NOMO-1 (cell line): ENCODE results near the gene LMF1.

Experiments used
- DNase-seq, 2 experiments: peaks; one replicate each; lab custom pipeline; 2025; ENCODE audit not compliant: unreplicated experiment in 2 of 2; lab: John Stamatoyannopoulos, UW

LMF1 gene

DNA sequence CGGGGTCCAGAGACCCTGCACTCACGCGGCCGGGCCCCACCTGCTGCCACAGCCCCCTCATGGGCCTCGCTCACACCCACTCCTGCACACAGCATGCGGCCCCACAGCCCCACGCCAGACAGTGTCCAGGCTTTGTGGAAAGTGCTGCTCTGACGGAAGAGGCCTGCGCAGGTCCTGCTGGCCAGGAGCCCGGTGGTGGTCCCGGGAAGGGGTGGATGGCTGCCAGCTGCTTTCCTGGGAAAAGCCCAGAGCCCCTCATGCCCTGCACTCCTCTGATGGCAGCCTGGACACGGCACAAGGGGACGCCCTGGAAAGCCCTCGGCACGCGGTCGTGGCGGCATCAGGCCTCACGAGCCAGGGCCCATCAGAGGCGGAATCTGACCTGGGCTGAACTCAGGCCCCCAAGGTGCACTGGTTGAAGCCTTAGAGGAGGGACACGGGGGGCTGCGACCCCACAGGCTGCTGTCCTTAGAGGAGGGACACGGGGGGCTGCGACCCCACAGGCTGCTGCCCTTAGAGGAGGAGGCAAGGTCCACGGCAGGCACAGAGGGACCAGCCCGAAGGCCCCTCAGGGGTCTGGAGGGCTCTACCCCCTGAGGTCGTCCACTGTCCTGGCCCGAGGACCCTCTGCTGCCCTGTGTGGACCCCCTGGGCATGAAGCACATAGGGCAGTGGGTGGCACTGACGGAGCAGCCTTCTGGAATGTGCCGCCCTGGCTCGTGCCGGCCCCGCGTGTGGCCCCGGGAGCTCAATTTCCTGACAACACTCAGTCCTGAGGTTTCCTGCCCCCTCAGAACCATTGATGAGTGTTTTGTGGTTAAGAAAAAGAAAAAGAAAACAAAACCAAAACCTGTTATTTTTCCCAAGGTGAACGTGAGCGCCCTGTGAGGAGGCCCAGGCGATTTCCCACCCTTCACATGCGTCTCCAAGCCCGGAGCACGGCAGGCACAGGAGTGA lies 32.9 kb upstream of the LMF1 start:
- no peak for DNase-seq

DNA sequence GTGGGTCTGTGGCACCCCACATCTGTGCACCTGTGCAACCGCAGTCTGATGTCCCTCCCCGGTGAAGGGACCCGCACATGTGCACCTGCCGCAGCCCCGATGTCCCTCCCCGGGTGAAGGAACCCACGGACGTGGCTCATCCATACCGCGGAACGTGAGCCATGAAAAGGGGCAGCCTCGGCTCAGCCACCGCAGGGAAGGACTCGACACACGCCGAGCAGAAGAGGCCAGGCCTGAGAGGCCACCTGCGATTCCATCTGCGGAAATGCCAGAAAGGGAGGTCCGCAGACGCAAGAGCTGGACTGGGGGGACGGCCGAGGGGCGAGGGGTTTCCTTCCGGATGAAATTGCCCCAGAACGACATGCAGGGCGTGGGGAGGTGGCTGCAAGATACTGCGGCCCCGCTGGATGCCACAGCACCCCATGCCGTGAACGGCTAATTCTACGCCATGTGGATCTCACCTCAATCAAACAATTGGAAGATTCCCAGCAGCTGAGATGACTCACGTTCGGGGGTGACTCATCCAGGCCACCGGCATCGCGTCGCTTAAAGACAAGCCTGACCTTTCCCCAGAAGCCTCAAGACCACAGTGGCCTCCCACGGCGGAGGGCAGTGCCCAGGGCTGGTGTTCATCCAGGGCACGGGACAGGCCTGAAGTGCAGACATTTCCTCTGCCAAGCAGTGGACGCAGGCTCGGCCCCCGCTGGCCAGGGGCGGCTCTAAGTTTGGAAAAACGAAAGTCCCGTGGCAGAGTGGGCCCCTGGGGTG lies 31.8 kb upstream of the LMF1 start:
- DNase-seq = no peak

DNA sequence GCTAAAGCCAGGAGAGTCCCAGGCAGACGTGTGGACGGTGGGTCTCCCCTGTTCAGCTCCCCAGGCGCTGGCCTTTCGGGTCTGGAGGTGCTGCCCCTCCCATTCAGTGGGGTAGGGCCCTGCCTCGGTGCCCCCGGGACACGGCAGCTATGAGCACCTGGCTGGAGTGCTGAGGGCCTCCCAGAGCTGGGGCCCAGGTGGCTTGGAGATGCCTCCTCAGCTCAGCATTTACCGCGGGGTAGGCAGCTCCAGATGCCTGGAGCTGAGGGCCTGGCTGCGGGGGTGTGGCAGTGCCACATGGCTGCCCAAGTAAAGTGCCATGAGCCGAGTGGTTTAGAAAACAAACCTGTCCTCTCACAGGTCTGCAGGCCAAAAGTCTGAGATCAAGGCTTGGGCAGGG lies 30.3 kb upstream of the LMF1 start:
- DNase-seq = no peak

DNA sequence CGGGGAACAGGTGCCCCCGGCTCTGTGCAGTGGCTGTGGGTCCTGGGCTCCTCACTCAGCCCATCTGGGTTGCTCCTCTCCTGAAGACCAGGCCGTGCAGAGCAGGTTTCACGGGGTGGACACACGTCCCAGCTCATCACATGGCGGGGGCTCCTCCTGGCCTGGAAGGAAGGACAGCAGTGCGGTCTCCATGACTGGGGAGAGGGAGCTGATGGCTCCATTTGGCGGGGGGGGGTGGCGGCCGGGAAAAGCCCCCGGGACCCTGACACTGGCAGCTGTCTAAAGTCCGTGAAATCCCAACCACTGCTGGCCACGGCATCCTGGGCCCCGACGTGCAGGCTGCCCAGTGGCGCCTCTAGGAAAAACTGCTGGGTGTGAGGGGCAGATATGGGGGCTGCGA lies 29.8 kb upstream of the LMF1 start:
- DNase-seq = no peak

GRCh38 chr16:999677-1000076 lies 28.9 kb upstream of the LMF1 start:
- no peak for DNase-seq

DNA sequence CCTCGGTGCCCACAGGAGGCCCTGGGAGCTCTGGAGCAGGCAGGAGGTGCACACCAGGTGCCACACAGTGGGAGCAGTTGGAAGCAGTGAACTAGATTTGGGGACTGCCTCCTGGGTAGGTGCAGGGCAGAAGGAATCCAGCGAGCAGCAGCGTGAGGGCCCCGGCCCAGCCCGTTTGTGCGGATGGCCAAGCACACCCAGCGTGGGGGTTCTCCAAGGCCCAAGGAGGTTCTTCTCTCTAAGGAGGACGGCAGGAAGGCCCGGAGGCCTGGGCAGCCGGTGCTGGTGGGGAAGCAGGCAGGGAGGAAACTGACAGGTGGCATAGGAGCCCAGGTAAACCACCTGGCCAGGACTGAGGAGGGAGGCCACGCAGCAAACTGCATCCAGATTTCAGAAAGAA lies 27.8 kb upstream of the LMF1 start:
- DNase-seq = no peak

DNA sequence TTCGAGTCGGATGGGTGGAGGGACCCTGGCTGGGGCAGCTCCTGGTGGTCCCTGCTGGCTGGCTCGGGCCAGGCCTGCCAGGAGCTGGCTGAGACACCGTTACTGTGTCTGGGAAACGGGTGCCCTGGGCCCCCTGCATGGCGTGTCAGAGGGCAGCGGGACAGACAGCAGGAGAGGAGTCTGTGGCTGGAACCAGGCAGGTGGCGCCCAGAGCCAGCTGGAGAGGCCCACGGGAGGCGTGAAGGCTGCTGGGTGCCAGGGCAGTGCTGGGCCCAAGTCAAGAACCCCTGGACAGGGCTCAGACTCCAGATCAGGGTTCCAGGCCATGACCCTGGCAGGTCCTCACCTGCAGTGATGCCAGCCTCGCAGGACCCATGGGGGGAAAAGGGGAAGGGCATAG lies 27.4 kb upstream of the LMF1 start:
- no peak for DNase-seq

- DNase-seq = no peak
Observed at GRCh38 chr16:997440-998051, 26.8 kb upstream of the LMF1 start.

- no peak for DNase-seq
Observed at GRCh38 chr16:996681-997080, 25.9 kb upstream of the LMF1 start.

- DNase-seq = peak in 1 of 2 experiments; percentile 6
Observed at GRCh38 chr16:995783-996182, 25.0 kb upstream of the LMF1 start.

DNA sequence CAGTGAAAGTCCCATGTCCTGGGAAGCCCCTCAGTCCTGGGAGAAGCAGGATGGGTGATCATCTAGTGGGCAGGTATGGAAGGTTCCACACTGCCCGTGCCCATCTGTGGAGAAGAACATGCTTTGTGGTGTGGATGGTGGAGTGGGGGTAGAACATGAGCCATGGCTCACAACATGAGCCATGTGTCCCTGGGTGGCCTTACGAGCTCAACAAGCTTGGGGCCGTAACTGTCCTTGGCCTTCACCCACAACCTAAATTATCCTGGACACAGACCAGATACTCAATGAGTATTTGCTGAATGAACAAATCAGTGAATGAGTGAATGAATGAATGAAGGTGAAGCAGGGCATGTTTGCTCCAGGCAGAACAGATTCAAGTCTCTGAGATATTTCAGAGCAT lies 24.3 kb upstream of the LMF1 start:
- DNase-seq = no peak

- no peak for DNase-seq
Observed at GRCh38 chr16:993731-994130, 22.9 kb upstream of the LMF1 start.

DNA sequence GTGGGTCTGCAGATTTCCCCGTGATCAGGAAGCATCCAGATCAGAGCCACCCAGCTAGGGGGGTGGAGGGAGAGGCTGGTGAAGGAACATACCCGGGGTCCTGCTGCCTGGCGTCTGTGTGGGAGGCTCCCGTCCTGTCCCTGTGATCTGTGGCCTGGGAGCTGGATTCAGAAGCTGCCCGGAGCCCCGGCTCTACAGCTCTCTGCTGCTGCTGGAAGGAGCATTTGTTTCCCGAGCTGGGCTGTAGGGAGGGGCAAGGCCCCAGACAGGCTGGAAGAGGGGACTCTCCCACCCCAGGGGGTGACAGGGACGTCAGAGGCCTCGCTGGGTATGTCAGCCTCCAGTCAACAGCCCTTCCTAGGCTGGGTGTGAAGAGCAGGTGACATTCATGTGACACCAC lies 21.0 kb upstream of the LMF1 start:
- no peak for DNase-seq

GRCh38 chr16:991345-991744 lies 20.6 kb upstream of the LMF1 start:
- DNase-seq = no peak

- DNase-seq = no peak
Observed at GRCh38 chr16:990516-991291, 19.9 kb upstream of the LMF1 start.

GRCh38 chr16:989354-989814 lies 18.6 kb upstream of the LMF1 start:
- no peak for DNase-seq

- no peak for DNase-seq
Observed at GRCh38 chr16:988471-989353, 17.9 kb upstream of the LMF1 start.

DNA sequence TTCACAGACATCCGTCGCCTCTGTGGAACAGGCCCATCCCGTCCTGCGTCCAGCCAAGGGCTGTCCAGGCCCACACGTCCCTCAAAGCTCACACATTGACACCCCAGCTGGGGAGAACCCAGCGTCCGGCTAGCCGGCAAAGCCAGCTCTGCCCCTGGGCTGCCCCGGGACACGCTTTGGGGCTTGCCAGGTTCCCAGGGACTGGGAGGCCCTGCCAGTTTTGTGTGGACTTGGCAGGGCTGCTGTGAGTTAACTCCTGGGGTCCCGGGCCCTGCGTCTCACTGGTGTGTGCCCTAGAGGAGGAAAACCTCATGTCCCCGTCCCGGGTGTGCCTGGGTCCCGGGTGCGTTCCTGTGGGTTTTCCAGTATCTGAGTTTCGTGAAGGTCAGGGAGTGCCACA lies 17.1 kb upstream of the LMF1 start:
- DNase-seq = no peak

- no peak for DNase-seq
Observed at GRCh38 chr16:986925-987582, 16.3 kb upstream of the LMF1 start.
